AG04450 (cell line): ENCODE results near the gene ACKR3. TPM values are rescaled to one million over a fixed set of nuclear protein-coding genes. Genes with fewer than 3 reads are reported as not detected.

Experiments used
- CTCF ChIA-PET: fragments of 300-600, 350-600 bp; formaldehyde crosslinking; extraction: SDS; loops from one replicate; lab custom pipeline; 2022; ENCODE audit warnings: antibody characterized with exemption, inconsistent platforms; lab: Charles Lee
- POLR2A ChIA-PET: fragments of 350-600 bp; formaldehyde crosslinking; extraction: SDS; loops from one replicate; lab custom pipeline; 2021; ENCODE audit warnings: antibody characterized with exemption, inconsistent platforms; lab: Yijun Ruan, JAX
- DNase-seq: peaks from one replicate; pipeline ENCODE4 v3.0.0-alpha.2; 2011; ENCODE audit warnings: low read depth, low spot score
- H3K27ac ChIP-seq: one replicate; pipeline ENCODE4 v1.5.1; 2012; ENCODE audit warnings: low read depth, low read length, control low read depth
- H3K27me3 ChIP-seq: one replicate; pipeline ENCODE4 v1.6.0; 2012; ENCODE audit warnings: low read length; ENCODE audit not compliant: control insufficient read depth, insufficient read depth
- H3K4me3 ChIP-seq: 2 replicates; pipeline ENCODE4 v1.5.1; 2011; ENCODE audit warnings: mild to moderate bottlenecking, low read depth, low read length, control low read depth
- H3K9me3 ChIP-seq: 2 replicates; pipeline ENCODE4 v1.5.1; 2012; ENCODE audit warnings: low read length; ENCODE audit not compliant: control insufficient read depth, insufficient read depth
- polyA plus RNA-seq: library from polyadenylated mRNA; depleted of rRNA; stranded (reverse); fragments of >200 nt; gene quantifications from 2 replicates; pipeline ENCODE4 v1.2.3, GENCODE V29; 2011
- TF ChIP-seq, protein P1 (sequence below): IDR thresholded peaks from 2 replicates; pipeline ENCODE4 v1.5.1; 2011; ENCODE audit warnings: low read depth, low read length, control low read depth, inconsistent platforms

The ACKR3 gene
- polyA plus RNA-seq, 1 experiment, result 0.07 TPM

DNA sequence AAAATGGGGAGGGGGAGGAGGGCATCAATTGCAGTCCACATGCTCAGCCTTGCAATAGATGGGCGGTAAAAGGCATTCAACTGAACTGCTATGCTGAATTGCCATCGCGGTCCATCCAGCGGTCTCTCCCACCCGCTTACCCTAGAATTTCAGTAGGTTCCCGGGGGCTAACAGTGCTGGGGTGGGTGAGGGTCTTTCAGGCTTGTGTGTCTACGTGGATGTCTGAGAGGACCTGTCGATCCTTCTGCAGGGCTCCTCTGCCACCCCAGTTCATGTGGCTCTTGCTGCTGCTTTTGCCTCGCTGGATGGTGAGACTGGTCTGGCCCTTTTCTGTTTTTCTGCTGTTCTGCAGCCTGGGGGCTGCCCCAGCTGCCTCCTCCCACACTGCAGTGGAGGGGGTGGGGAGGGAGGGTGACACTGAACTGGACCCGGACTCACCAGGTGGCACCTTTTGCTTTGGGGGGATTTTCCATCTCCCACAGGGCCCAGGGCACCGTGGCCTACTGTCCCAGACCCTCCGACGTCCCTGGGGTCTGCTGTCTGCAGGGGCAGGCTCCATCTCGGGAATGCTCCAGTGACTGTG, 14.1 kb downstream of the ACKR3 start:
- Histone ChIP-seq H3K27ac (no peak overlapping the region), H3K9me3 (peaks cover 25% of the 10 kb centered on the region; the same call in 1 of the 2 replicates), H3K4me3 (no peak overlapping the region), H3K27me3 (peaks cover 2% of the 10 kb centered on the region)
- CTCF ChIA-PET, result no interaction called here
- DNase-seq, result no peak
- TF ChIP-seq, protein P1, sequence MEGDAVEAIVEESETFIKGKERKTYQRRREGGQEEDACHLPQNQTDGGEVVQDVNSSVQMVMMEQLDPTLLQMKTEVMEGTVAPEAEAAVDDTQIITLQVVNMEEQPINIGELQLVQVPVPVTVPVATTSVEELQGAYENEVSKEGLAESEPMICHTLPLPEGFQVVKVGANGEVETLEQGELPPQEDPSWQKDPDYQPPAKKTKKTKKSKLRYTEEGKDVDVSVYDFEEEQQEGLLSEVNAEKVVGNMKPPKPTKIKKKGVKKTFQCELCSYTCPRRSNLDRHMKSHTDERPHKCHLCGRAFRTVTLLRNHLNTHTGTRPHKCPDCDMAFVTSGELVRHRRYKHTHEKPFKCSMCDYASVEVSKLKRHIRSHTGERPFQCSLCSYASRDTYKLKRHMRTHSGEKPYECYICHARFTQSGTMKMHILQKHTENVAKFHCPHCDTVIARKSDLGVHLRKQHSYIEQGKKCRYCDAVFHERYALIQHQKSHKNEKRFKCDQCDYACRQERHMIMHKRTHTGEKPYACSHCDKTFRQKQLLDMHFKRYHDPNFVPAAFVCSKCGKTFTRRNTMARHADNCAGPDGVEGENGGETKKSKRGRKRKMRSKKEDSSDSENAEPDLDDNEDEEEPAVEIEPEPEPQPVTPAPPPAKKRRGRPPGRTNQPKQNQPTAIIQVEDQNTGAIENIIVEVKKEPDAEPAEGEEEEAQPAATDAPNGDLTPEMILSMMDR, result no peak
- POLR2A ChIA-PET, result no interaction called here

DNA sequence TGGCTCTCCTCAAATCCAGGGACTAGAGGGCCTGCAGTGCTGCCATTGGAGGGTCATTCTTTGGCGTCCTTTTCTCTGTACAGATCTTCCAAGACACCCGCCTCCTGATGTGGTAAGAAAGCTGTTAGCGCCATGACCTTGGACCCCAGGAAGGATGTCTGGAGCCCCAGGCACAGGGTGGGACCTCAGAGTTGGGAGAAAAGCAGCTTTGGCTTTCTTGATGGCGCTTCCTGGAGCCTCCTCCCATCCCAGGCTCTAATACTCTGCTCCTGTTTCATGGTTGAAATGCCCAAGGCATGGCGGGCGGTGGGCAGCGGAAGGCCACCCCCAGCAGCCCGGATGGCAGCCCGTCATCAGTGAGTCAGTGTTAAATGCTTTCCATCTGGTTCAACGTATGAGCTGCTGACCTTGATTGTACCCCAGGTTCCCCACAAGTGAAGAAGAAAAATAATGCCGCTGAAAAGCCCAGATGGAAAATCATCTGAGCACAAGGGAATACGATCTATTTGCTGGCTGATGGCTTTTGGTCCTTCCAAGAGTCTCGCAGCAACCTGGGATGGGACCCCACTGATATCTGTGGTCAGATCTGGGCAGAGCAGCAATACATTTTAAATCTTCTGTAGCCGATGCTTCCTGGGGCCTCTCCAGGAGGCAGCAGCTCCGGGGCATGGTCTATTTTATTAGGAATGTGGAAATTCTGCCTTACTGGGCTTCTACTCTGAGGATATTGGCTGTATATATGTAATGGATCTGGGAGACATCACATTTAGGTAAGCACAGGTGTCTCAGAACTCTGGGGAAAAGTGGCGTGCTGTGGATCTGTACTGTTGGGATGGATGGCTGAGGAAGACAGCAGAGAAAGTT, 15.1 kb downstream of the ACKR3 start:
- no peak overlapping the region for H3K27ac ChIP-seq
- TF ChIP-seq, protein P1, result no peak
- ChIA-PET CTCF (no interaction called here), POLR2A (no interaction called here)
- H3K27me3 ChIP-seq, result peaks cover 2% of the 10 kb centered on the region
- no peak for DNase-seq
- H3K4me3 ChIP-seq, result no peak overlapping the region
- H3K9me3 ChIP-seq, result peaks cover 30% of the 10 kb centered on the region; the same call in 1 of the 2 replicates

DNA sequence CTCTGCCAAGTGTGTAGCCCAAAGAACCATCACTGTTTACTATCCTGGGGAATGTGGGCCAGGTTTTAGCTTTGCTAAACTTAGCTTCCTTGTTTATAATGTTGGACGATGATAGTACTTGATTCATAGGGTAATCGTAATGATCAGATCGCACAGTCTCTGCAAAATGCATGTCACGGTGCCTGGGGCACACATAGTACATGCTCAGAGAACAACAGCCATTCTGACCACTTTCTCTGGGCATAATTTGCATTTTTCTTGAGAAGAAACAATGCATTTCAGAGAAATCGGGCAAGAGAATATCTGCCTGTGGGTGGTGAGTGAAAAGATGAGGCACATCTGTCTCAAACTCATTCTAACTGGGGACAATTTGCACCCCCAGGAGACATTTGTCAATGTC, 16.3 kb downstream of the ACKR3 start:
- CTCF ChIA-PET, result no interaction called here
- TF ChIP-seq, protein P1, result no peak
- POLR2A ChIA-PET, result no interaction called here

DNA sequence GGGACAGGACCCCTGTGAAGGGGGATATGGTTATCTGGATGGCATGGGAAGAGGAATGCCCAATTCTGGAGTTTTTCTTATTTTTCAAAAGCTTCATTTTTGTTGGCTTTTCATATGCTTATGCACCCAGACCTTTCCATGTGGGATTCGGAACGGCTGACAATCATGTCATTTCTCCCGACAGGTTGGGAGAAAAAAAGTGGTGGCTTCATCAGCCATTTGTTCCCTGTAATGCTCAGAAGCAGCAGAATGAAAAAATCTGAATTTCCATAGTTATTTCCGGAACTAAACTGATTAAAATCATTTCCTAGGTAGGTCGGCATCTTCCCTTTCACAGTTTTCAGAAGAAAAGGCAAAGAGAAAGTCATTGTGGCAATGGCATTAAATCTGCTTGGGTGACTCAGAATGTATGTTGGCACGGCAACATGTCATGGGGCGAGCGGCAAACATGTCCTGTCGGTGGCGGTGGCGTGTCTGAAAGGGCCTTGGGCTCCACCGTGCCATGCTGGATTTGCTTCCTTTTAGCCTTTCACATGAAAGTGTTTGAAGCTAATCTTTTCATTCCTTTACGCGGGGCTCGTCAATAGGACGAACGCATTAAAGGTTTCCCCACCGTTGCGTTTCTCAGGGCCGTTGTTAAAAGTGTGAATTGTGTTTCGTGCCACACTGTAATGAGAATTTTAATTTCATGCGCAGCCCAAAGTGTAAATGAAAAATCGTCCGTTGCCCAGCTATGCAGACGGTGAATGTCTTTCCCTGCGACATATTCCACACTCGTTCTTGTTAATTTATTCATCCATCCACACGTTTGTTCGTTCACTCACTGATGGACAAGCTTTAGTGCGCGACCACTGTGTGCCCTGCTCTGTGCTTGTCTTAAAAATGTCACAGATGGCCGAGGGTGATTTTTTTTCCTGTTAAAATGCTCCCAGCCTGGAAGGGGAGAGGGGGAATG, 18.5 kb downstream of the ACKR3 start:
- TF ChIP-seq, protein P1, result no peak
- no peak for DNase-seq
- H3K4me3 ChIP-seq, result no peak overlapping the region
- CTCF ChIA-PET, result no interaction called here
- POLR2A ChIA-PET, result no interaction called here
- peaks cover 28% of the 10 kb centered on the region for H3K9me3 ChIP-seq
- H3K27ac ChIP-seq, result no peak overlapping the region
- H3K27me3 ChIP-seq, result peaks cover 2% of the 10 kb centered on the region

More for the DNA sequence above, 16.3 kb downstream of the ACKR3 start:
- no peak for DNase-seq
- peaks cover 31% of the 10 kb centered on the region for H3K9me3 ChIP-seq
- peaks cover 2% of the 10 kb centered on the region for H3K27me3 ChIP-seq
- no peak overlapping the region for H3K4me3 ChIP-seq
- no peak overlapping the region for H3K27ac ChIP-seq
